Effector memory CD4-positive, alpha-beta T cell (primary cell): ENCODE measurements around the gene KCNAB2.

ENCODE experiments used
- DNase-seq, 3 donors: peaks; one replicate each; pipeline ENCODE4 v3.0.0-alpha.2; 2020
- H3K27ac ChIP-seq: 2 replicates; pipeline ENCODE4 v1.7.0; 2013; ENCODE audit warnings: mild to moderate bottlenecking, low read length, moderate library complexity; ENCODE audit not compliant: insufficient read depth, poor library complexity, severe bottlenecking
- H3K27me3 ChIP-seq: replicated peaks from 2 replicates; pipeline ENCODE4 v1.7.0; 2013; ENCODE audit warnings: mild to moderate bottlenecking, low read length; ENCODE audit not compliant: insufficient read depth, control insufficient read depth, poor library complexity, severe bottlenecking
- H3K36me3 ChIP-seq: 2 replicates; pipeline ENCODE4 v1.7.0; 2013; ENCODE audit warnings: mild to moderate bottlenecking, low read length, moderate library complexity; ENCODE audit not compliant: control insufficient read depth, insufficient read depth
- H3K4me1 ChIP-seq: 2 replicates; pipeline ENCODE4 v1.7.0; 2013; ENCODE audit warnings: low read length, mild to moderate bottlenecking; ENCODE audit not compliant: control insufficient read depth, insufficient read depth, poor library complexity, severe bottlenecking
- H3K4me3 ChIP-seq: 2 replicates; pipeline ENCODE4 v1.7.0; 2013; ENCODE audit warnings: low read length, low read depth, mild to moderate bottlenecking; ENCODE audit not compliant: insufficient read depth, poor library complexity, severe bottlenecking
- H3K9me3 ChIP-seq: 2 replicates; pipeline ENCODE4 v1.7.0; 2013; ENCODE audit warnings: mild to moderate bottlenecking, low read length, moderate library complexity; ENCODE audit not compliant: control insufficient read depth
- total RNA-seq, 3 donors: gene quantifications; one replicate each; lab custom pipeline; 2026; lab: John Stamatoyannopoulos, UW

Gene KCNAB2
- total RNA-seq = 210 to 262 (median 254) reads per million in 3 donors

DNA sequence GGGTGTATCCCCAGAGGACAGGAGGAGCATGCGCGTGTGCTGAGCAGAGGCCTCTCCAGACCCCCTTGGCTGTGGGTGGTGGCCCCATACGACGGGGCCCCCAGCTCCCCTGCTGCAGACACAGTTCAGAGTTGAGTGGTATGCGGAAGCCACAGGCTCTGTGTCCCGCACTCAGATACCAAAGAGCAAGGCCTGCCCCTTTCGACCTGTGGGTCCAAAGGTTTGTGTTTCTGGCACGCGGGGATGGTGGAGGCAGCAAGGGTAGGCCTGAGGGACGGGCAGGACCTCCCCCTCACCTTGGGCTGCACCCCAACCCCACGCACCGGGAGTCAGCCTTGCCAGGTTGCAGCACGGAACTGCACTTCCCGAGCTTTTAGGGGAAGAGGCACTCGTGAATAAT is at the start of gene KCNAB2:
Gene KCNAB2 (plus strand): TSS at position 328 of the 400 bp plus-strand sequence. CDS start 5,649 bp downstream, outside the sequence.
- Histone ChIP-seq H3K9me3 (no peaks in the 10 kb centered on the region), H3K4me1 (no peaks in the 10 kb centered on the region), H3K36me3 (peaks cover 89% of the 10 kb centered on the region), H3K27ac (no peak within 1 kb of the TSS), H3K4me3 (no peak within 1 kb of the TSS), H3K27me3 (no peaks in the 10 kb centered on the region)
- no peak for DNase-seq

DNA sequence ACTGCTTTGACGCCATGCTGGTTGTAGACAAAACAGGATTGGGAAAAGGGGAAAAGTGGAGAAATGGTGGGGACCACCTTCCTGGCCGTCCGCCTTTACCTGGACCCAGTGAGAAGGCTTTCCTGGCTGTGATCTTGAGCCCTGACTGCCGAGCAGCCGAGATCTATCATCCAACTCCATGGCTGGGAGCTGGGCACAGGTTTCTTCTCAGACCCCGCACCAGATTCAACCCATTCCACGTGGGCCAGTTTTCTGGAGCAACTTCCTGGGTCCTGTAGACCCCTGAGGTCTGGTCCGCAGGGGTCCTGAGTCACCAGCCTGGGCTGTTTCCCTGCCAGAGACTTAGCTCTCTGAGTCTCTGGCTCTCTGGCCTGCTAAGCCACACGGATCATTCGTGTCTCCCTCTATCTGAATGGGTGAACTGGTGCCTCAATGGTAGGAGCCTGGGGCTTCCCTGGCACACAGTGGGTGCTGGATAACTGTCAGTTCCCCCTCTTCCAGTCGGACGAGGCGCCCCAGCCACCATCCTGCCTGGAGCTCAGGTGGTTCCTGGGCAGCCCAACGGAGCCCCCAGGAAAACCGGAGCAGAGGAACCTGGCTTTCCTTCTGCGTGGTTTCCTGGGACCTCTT is 48.9 kb upstream of the KCNAB2 start:
- H3K36me3 ChIP-seq = no peaks in the 10 kb centered on the region
- DNase-seq = no peak
- H3K27me3 ChIP-seq = no peaks in the 10 kb centered on the region
- H3K27ac ChIP-seq = no peak overlapping the region
- H3K9me3 ChIP-seq = no peaks in the 10 kb centered on the region
- H3K4me3 ChIP-seq = no peak overlapping the region
- peaks cover 23% of the 10 kb centered on the region for H3K4me1 ChIP-seq

DNA sequence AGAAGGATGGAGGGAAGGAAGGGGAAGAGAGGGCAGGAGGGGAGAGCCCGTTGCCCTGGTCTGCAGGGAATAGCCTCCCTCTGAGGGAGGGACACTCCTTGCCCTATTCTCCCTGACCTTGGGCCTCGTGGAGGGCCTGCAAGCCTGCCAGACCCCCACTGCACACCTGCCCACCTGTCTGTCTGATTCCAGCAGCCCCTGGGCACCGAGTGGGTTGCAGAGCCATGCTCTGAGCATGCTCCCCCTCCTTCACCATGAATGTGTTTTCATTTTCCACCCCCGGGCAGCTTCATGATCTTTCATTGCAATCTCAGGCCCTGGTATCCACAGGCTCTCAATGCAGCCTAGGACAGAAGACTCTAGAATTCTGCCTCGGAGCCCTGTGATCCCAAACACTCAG is 48.4 kb upstream of the KCNAB2 start:
- no peaks in the 10 kb centered on the region for H3K9me3 ChIP-seq
- peaks cover 24% of the 10 kb centered on the region for H3K4me1 ChIP-seq

DNA sequence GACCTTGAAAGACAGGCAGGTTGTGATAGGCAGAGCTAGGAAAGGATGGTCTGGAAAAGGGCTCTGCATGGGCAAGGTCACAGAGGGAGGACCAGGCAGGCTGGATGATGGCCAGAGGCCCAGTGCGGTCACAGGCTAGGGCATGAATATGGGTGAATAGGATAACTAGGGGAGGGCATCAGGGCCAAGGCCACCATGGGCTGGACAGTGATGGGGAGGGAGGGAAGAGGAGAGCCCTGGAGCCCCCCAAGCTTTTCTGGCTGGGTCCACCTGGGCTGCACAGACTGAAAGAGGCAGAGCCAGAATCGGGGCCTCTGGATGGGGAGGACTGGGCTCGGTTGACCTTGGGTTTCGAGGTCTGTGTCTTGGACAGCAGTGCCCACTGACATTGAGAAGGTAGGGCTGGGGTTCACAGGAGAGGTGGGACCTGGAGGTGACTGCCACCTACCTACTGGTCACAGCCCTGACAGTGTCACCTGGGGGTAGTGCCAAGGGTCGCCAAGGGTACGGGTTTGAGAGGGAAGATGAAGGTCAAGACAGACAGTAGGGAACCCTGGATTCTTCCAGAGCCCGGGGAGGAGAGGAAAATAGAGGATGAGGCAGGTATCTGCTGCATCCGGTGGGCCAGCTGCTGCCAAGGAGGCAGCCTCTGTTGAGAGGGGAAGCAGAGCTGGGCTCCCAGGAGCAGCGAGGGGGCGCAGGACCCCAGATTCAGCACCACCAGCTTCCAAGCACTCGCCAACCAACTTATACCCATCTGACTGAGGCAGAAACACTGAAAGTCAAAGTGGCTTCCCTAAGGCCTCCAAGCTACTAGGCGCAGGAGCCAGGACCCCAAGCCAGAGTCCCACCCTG is 47.4 kb upstream of the KCNAB2 start:
- H3K27me3 ChIP-seq = no peaks in the 10 kb centered on the region
- no peak for DNase-seq
- H3K36me3 ChIP-seq = no peaks in the 10 kb centered on the region
- H3K4me3 ChIP-seq = no peak overlapping the region
- no peaks in the 10 kb centered on the region for H3K9me3 ChIP-seq
- no peak overlapping the region for H3K27ac ChIP-seq
- peaks cover 27% of the 10 kb centered on the region for H3K4me1 ChIP-seq

More for the DNA sequence above, 48.4 kb upstream of the KCNAB2 start:
- H3K27me3 ChIP-seq = no peaks in the 10 kb centered on the region
- no peak overlapping the region for H3K4me3 ChIP-seq
- H3K27ac ChIP-seq = no peak overlapping the region
- DNase-seq = no peak
- H3K36me3 ChIP-seq = no peaks in the 10 kb centered on the region

DNA sequence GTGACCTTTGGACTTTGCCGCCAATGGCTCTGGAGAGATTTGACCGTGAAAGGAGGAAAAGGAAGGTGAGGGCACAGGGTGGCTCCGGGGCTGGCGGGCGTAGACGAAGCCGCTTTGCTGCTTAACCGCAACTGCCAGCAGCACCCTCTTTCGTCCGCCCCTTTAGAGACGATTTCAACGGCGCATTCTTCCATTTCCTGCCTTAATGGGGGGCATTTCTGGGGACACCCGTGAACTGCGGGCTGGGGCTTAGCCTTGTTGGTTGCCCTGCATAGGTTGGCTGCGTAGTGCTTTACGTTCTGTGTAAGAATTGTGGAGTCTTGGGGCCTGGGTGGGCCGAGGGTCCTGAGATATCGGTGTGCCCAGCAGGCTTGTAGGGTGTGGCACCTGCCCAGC is 46.8 kb upstream of the KCNAB2 start:
- Histone ChIP-seq H3K9me3 (no peaks in the 10 kb centered on the region), H3K4me3 (no peak overlapping the region), H3K27me3 (no peaks in the 10 kb centered on the region), H3K36me3 (no peaks in the 10 kb centered on the region), H3K4me1 (peaks cover 22% of the 10 kb centered on the region), H3K27ac (no peak overlapping the region)
- DNase-seq = no peak

DNA sequence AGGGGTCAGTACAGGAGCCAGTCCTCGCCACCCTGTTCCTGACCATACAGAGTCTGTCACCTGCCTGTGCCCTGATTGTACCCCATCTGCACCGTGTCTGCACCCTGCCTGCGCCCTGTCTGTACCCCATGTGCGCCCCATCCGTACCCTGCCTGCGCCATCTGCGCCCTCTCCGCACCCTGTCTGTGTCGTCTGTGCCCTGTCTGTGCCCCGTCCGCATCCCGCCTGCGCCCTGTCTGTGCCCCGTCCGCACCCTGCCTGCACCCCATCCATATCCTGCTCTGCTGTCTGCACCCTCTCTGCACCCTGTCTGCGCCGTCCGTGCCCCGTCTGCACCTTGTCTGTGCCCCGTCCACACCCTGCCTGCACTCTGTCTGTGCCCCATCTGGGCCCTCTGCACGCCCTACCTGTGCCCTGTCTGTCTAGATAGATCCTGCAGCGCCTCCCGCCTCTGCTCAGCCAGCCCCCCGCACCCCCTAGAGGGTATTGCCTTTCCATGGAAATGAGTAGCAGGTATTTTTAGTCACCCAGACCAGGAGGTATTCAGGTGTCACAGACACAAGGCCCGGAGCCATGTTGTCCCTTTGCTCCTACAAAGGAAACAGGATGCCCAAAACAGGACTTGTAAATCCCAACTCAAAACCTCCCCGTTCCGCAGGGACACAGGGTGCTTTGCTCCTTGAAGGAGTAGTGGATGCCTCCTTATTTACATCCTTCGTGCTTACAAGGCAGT is 45.8 kb upstream of the KCNAB2 start:
- no peaks in the 10 kb centered on the region for H3K36me3 ChIP-seq
- no peak overlapping the region for H3K27ac ChIP-seq
- DNase-seq = no peak
- peaks cover 12% of the 10 kb centered on the region for H3K4me1 ChIP-seq
- H3K27me3 ChIP-seq = no peaks in the 10 kb centered on the region
- no peak overlapping the region for H3K4me3 ChIP-seq
- no peaks in the 10 kb centered on the region for H3K9me3 ChIP-seq

DNA sequence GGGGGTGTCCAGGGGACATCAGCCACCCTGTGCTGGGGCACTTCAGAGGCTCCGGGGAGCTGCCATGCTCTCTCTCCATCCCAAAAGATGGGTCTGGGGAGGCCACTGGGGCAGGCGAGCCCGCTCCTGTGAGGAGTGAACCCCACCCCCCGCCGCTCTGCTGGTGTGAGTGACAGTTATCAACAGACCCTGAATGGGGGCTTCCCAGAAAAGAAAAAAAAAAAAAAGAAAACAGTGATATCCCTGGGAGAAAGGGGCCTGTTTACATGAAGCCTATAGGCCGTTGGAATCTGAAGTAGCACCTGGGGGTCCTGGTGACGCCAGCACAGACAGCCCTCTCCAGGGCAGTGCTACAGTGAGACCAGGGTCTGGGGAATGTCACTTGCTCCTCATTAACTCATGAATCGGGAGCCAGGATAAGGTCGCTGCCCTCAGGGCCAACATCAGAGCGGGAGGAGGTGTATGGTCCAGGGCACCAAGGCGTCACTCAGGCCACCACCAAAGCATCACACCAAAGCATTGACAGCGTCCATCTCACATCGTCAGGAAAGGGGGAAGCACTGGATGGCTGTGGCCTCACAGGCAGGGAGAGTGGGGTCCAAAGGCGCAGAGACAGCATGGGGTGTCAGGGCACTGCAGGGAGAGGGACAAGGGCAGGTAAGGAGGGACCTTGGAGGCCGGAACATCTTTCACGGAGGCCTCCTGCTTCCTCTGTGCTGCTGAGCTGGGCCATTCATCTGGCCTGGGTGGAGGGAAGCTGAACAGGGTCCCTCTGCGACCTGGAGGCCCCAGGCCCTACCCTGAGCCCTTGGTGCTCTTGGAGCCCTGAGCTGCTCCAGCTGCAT is 45.0 kb upstream of the KCNAB2 start:
- Histone ChIP-seq H3K27me3 (no peaks in the 10 kb centered on the region), H3K4me3 (no peak overlapping the region), H3K9me3 (no peaks in the 10 kb centered on the region), H3K36me3 (no peaks in the 10 kb centered on the region), H3K27ac (no peak overlapping the region), H3K4me1 (peaks cover 5% of the 10 kb centered on the region)
- DNase-seq = no peak

DNA sequence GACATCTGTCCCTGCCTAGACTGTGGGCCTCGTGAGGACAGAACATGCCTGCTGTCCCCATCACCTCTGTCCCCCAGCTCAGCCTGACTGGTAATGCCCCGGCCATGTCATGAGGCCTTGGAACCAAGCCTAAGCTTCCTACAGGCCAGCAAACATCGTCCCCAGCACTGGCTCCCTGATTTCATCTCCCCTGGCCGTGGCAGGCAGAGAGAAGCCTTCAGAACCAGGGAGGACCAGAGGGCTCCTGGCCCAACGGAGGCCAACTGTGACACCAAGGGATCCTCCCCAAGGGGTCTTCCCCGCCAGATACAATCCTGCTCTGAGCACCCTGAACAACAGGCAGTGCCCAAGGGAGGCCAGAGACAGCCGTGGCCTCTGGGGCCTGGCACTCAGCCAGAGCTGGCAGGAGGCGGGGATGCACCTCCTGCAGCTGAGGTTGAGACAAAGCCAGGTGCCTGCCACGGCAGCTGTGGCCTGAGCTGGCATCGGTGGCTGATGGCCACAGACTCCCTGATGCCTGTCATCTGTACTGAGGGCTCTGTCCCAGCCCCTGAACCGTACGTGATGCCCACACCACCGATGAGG is 43.6 kb upstream of the KCNAB2 start:
- peaks cover 5% of the 10 kb centered on the region for H3K4me1 ChIP-seq
- DNase-seq = no peak
- no peaks in the 10 kb centered on the region for H3K36me3 ChIP-seq
- no peaks in the 10 kb centered on the region for H3K9me3 ChIP-seq
- H3K27me3 ChIP-seq = no peaks in the 10 kb centered on the region
- H3K4me3 ChIP-seq = no peak overlapping the region
- no peak overlapping the region for H3K27ac ChIP-seq
